ENCODE data around the gene CCR9.

CCR9 gene

GRCh38 chr3:45940004-45940780 is 53.8 kb downstream of the CCR9 start:
- no peak for DNase-seq

- no peak for DNase-seq
Observed at GRCh38 chr3:45940781-45941365, 54.5 kb downstream of the CCR9 start.

- no peak for DNase-seq
Observed at GRCh38 chr3:45942051-45942825, 55.9 kb downstream of the CCR9 start.

GRCh38 chr3:45943207-45943846 is 57.0 kb downstream of the CCR9 start, which contains the start of gene CXCR6:
Gene CXCR6, plus strand, starts transcription at chr3:45943464. Its CDS starts 3,018 bp downstream, at chr3:45946482.
- DNase-seq: peak; percentile 55 to 60

GRCh38 chr3:45944830-45945620 is 58.7 kb downstream of the CCR9 start:
- no peak for DNase-seq

- no peak for DNase-seq
Observed at GRCh38 chr3:45946307-45946706, 60.0 kb downstream of the CCR9 start.

- no peak for DNase-seq
Observed at GRCh38 chr3:45946875-45947274, 60.5 kb downstream of the CCR9 start.

- DNase-seq: no peak
Observed at GRCh38 chr3:45947361-45947760, 61.0 kb downstream of the CCR9 start.

GRCh38 chr3:45948311-45948781 is 62.0 kb downstream of the CCR9 start:
- no peak for DNase-seq

GRCh38 chr3:45948881-45949280 is 62.5 kb downstream of the CCR9 start:
- DNase-seq: no peak

- DNase-seq: no peak
Observed at GRCh38 chr3:45949432-45949831, 63.1 kb downstream of the CCR9 start.

- DNase-seq: no peak
Observed at GRCh38 chr3:45950131-45950530, 63.8 kb downstream of the CCR9 start.

GRCh38 chr3:45950686-45951600 is 64.6 kb downstream of the CCR9 start:
- DNase-seq: peak; percentile 28 to 49

GRCh38 chr3:45951946-45952345 is 65.6 kb downstream of the CCR9 start:
- DNase-seq: no peak

GRCh38 chr3:45952456-45952855 is 66.1 kb downstream of the CCR9 start:
- DNase-seq: no peak
